ENCODE results near the gene DDT. TPM values are rescaled to one million over a fixed set of nuclear protein-coding genes. Genes with fewer than 3 reads are reported as not detected.
"Not testable (repeated sequence)": the region's sequence is repeated elsewhere in the genome, so short reads cannot be mapped to it uniquely, and the experiment has no call there.

DDT gene
- total RNA-seq, 1 donor from 2014 or later = 73.5 TPM

DNA sequence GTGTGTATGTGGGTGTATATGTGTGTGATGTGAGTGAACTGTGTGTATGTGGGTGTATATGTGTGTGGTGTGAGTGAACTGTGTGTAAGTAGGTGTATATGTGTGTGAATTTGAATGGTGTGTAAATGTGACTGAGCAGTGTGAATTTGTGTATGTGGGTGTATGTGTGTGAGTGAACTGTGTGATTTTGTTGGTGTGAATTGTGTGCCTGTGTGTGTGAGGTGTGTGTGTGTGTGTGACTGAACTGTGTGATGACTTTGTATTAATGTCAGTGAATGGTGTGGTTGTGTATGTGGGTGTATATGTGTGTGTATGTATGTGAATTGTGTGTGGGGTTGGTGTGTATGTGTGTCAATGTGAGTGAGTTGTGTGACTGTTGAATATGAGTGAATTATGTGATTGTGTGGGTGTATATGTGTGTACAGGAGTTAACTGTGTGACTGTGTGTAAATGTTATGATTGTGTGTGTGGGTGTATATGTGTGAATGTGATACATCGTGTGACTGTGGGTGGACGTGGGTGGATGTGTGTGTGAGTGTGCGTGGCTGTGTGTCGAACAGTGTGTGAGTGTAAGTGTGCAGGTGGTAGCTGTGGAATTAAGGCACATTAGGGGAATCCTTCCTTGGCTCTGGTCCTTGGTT, 12.4 kb upstream of the DDT start:
- H3K27ac Mint-ChIP-seq (ENCODE audit: unreplicated experiment) = peak overlapping the region; percentile 71
- not testable (repeated sequence) for H3K4me1 Mint-ChIP-seq (ENCODE audit: unreplicated experiment); DNase-seq (ENCODE audit: low spot score); H3K9me3 Mint-ChIP-seq (ENCODE audit: unreplicated experiment); H3K27me3 Mint-ChIP-seq (ENCODE audit: unreplicated experiment); H3K4me3 Mint-ChIP-seq (ENCODE audit: unreplicated experiment); H3K36me3 Mint-ChIP-seq (ENCODE audit: low read depth, unreplicated experiment)

DNA sequence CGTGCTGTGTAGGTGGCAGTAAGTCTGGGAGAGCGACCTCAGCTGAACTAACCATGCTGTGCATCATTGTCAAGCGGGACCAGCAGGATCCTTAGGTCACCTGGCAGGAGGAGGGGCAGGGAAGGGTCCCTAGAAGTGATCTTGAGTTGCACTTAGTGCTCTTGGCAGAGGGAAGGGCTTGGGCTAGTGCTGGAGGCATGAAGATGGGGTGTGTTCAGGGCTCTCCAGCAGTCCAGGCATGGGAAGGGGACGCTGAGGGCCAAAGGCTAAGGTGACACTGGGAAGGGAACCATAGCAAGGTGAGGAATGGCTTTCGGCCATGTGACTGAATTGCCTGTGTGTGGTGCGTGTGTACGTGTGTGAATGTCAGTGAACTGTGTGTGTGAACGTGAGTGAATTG, 11.8 kb upstream of the DDT start:
- not testable (repeated sequence) for H3K36me3 Mint-ChIP-seq (ENCODE audit: low read depth, unreplicated experiment); H3K9me3 Mint-ChIP-seq (ENCODE audit: unreplicated experiment); DNase-seq (ENCODE audit: low spot score); H3K27me3 Mint-ChIP-seq (ENCODE audit: unreplicated experiment); H3K4me3 Mint-ChIP-seq (ENCODE audit: unreplicated experiment); H3K4me1 Mint-ChIP-seq (ENCODE audit: unreplicated experiment)
- peak overlapping the region; percentile 71 for H3K27ac Mint-ChIP-seq (ENCODE audit: unreplicated experiment)

DNA sequence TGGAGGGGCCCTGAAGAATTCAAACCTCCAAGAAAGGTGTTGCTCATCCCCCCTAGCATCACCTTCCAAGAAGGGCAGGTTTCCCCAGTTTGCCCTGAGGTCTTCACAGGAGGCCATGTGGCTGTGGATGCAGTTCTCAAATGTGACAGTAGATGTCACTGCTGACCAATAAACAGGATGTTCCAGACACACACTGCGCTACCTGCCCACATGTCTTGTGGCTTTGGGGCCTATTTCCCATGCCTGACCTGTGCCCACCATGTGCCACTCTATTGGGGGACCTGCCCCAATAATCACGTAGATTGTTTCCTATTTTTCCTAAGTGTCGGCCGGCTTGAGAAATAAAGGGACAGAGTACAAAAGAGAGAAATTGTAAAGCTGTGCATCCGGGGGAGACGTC, 10.2 kb upstream of the DDT start:
- no peaks in the 10 kb centered on the region for H3K9me3 Mint-ChIP-seq (ENCODE audit: unreplicated experiment)
- H3K36me3 Mint-ChIP-seq (ENCODE audit: low read depth, unreplicated experiment) = no peaks in the 10 kb centered on the region
- H3K4me1 Mint-ChIP-seq (ENCODE audit: unreplicated experiment) = no peaks in the 10 kb centered on the region
- DNase-seq (ENCODE audit: low spot score) = no peak
- H3K27ac Mint-ChIP-seq (ENCODE audit: unreplicated experiment) = no peak overlapping the region
- TF ChIP-seq, protein P1, sequence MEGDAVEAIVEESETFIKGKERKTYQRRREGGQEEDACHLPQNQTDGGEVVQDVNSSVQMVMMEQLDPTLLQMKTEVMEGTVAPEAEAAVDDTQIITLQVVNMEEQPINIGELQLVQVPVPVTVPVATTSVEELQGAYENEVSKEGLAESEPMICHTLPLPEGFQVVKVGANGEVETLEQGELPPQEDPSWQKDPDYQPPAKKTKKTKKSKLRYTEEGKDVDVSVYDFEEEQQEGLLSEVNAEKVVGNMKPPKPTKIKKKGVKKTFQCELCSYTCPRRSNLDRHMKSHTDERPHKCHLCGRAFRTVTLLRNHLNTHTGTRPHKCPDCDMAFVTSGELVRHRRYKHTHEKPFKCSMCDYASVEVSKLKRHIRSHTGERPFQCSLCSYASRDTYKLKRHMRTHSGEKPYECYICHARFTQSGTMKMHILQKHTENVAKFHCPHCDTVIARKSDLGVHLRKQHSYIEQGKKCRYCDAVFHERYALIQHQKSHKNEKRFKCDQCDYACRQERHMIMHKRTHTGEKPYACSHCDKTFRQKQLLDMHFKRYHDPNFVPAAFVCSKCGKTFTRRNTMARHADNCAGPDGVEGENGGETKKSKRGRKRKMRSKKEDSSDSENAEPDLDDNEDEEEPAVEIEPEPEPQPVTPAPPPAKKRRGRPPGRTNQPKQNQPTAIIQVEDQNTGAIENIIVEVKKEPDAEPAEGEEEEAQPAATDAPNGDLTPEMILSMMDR (IDR thresholded peaks at IDR 0.05; ENCODE audit: unreplicated experiment) = peak; percentile 28
- H3K4me3 Mint-ChIP-seq (ENCODE audit: unreplicated experiment) = no peak overlapping the region
- no peaks in the 10 kb centered on the region for H3K27me3 Mint-ChIP-seq (ENCODE audit: unreplicated experiment)

DNA sequence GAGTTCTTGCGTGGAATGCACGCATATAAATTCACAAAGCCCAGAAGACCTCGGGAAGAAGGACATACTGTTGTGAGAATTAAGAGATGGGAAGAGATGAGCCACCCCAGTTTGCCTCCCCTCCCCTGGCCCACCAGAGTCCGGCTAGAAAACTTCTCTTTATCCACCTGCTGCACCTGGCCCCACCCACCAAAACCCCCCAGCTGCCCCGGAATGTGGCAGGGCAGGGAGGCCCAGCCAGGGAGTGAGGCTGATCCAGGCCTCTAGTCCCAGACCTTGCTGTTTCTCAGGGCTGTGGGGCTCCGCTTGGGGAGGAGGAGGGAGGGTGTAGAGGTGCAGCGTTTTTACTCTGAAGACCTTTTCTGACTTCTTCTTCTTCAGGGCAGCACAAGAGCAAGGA, 6.3 kb upstream of the DDT start:
- H3K36me3 Mint-ChIP-seq (ENCODE audit: low read depth, unreplicated experiment); H3K4me1 Mint-ChIP-seq (ENCODE audit: unreplicated experiment); H3K27ac Mint-ChIP-seq (ENCODE audit: unreplicated experiment); H3K9me3 Mint-ChIP-seq (ENCODE audit: unreplicated experiment); H3K4me3 Mint-ChIP-seq (ENCODE audit: unreplicated experiment); H3K27me3 Mint-ChIP-seq (ENCODE audit: unreplicated experiment); DNase-seq (ENCODE audit: low spot score): not testable (repeated sequence)

DNA sequence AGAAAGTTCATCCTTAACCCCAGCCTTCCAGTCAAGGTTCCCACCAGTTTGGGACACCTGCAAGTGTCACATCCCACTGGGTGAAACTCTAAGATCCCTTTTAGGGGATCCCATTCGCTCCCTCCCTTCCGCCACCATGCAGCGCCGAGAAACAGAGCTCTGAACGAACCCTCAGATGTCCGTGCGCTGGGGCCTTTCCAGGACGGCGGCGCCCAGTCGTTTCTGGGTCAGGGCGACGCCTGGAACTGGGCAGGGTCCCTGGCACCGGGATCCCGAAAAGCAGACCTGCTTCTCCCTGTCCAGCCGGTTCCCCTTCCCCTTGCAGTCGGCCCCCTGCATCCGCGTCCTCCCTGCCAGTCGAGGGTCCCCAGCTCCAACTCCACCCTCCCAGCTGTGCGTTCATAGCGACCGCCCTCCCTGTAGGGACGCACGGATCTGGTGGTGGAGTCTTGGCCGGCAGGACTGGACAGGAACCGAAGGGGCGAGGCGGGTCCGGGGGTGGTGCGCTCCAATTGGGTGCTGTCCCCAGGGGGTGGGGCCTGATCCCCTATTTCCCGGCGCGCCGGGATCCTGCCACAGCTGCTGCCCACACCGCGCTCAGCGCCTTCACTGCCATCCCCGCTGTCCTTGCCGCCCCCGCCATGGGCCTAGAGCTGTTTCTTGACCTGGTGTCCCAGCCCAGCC, 5.5 kb upstream of the DDT start, which contains the start of gene GSTT2:
Gene GSTT2 (plus strand): TSS at position 578 of the 684 bp plus-strand sequence.
- H3K9me3 Mint-ChIP-seq (ENCODE audit: unreplicated experiment); H3K27me3 Mint-ChIP-seq (ENCODE audit: unreplicated experiment); DNase-seq (ENCODE audit: low spot score); H3K4me3 Mint-ChIP-seq (ENCODE audit: unreplicated experiment); H3K36me3 Mint-ChIP-seq (ENCODE audit: low read depth, unreplicated experiment); H3K4me1 Mint-ChIP-seq (ENCODE audit: unreplicated experiment); H3K27ac Mint-ChIP-seq (ENCODE audit: unreplicated experiment): not testable (repeated sequence)

DNA sequence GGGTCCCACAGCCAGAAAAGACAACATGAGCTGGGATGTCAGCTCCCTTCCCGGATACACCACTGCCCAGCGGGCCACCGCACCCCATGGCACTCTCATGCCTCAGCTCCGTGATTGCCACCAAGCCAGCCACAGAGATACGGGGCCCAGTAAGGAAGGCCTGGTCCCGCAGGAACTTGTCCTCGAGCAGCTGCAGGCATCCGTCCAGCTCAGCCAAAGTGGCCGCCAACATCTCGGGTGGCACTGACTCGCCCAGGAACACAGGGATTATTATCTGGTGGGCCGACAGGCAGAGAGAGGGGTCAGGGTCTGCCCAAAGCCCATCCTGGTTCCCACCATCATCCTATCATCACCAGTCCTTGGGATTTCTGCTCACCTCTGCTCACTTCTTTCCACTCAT, 3.1 kb upstream of the DDT start:
- not testable (repeated sequence) for H3K27ac Mint-ChIP-seq (ENCODE audit: unreplicated experiment); H3K36me3 Mint-ChIP-seq (ENCODE audit: low read depth, unreplicated experiment); H3K4me3 Mint-ChIP-seq (ENCODE audit: unreplicated experiment); H3K27me3 Mint-ChIP-seq (ENCODE audit: unreplicated experiment); H3K4me1 Mint-ChIP-seq (ENCODE audit: unreplicated experiment); DNase-seq (ENCODE audit: low spot score); H3K9me3 Mint-ChIP-seq (ENCODE audit: unreplicated experiment)

DNA sequence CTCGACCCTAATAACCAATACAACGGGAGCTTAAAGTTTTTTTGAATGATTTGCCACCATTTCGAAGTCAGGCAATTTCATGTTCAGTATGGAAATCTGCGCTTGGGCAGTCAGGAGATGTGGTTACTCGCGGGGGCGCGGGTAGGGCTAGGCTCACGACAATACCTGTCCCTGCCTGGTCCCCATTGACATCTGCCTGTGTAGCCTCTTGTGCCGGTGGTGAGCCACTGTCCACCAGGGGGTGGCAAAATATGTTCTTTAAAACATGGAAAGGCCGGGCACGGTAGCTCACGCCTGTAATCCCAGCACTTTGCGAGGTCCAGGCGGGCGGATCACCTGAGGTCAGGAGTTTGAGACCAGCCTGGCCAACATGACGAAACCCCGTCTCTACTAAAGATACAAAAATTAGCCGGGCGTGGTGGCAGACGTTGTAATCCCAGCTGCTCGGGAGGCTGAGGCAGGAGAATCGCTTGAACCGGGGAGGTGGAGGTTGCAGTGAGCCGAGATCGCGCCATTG, 653 bp upstream of the DDT start:
- not testable (repeated sequence) for H3K27ac Mint-ChIP-seq (ENCODE audit: unreplicated experiment); H3K27me3 Mint-ChIP-seq (ENCODE audit: unreplicated experiment); H3K9me3 Mint-ChIP-seq (ENCODE audit: unreplicated experiment); H3K4me1 Mint-ChIP-seq (ENCODE audit: unreplicated experiment); H3K4me3 Mint-ChIP-seq (ENCODE audit: unreplicated experiment); DNase-seq (ENCODE audit: low spot score)
- peaks cover 12% of the 10 kb centered on the region for H3K36me3 Mint-ChIP-seq (ENCODE audit: low read depth, unreplicated experiment)

DNA sequence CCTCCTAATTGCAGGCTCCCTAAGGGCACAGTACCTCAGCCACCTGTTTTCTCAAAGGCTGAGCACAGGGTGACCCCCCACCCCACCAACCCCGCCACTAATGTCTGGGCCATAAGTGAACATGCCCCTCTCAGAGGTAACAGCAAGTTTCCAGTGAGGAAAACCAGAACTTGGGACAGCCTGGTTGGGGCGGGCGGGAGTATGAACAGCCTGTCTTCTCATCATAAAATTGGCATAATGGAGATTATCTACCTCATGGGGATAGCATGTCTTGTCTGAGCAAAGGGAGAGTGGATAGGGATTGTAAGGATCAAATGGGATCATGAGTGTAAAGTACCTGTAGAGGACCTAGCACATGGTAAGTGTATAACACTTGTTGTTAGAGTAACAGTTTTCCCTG, 2.3 kb downstream of the DDT start:
- DNase-seq (ENCODE audit: low spot score); H3K27ac Mint-ChIP-seq (ENCODE audit: unreplicated experiment); H3K4me1 Mint-ChIP-seq (ENCODE audit: unreplicated experiment); H3K27me3 Mint-ChIP-seq (ENCODE audit: unreplicated experiment); H3K4me3 Mint-ChIP-seq (ENCODE audit: unreplicated experiment); H3K9me3 Mint-ChIP-seq (ENCODE audit: unreplicated experiment): not testable (repeated sequence)
- H3K36me3 Mint-ChIP-seq (ENCODE audit: low read depth, unreplicated experiment) = peaks cover 15% of the 10 kb centered on the region

All from endothelial cell (in vitro differentiated cells).